Measurements from ENCODE around the gene SLC5A6. TPM values are rescaled to one million over a fixed set of nuclear protein-coding genes. Genes with fewer than 3 reads are reported as not detected.

Gene SLC5A6
- total and polyA plus RNA-seq, 2 of the 8 experiments (the other 6 are each of a cell fraction or from before 2014, with no cell fraction given), result 118 to 183 TPM

GRCh38 chr2:27203741-27204140 lies 8.3 kb downstream of the SLC5A6 start:
- no peak overlapping the region for H3K4me3 ChIP-seq (ENCODE audit: extremely low read depth in 1 of 4, insufficient read depth in 2 of 4, low read depth in 3 of 4, low read length in 4 of 4)
- DNase-seq (ENCODE audit: low read depth in 1 of 2, low spot score in 2 of 2), result no peak
- H3K4me1 ChIP-seq (replicated peaks in 1 of 4; ENCODE audit: control insufficient read depth in 3 of 4, insufficient read depth in 4 of 4, low read length in 3 of 4), result no peaks in the 10 kb centered on the region
- H3K79me1 ChIP-seq (ENCODE audit: low read depth, low read length), result no peaks in the 10 kb centered on the region
- no peak overlapping the region for H2BK5ac ChIP-seq (ENCODE audit: low read depth, low read length)
- no peak overlapping the region for H3K56ac ChIP-seq (replicated peaks; ENCODE audit: insufficient read length, low read depth, low read length)
- no peak overlapping the region for H3K9ac ChIP-seq (replicated peaks in 1 of 4; ENCODE audit: extremely low read depth in 1 of 4, low read depth in 3 of 4, low read length in 3 of 4)
- H4K5ac ChIP-seq (ENCODE audit: insufficient read length, low read depth, low read length), result no peak overlapping the region
- no peak overlapping the region for H2AFZ ChIP-seq (ENCODE audit: low read length)
- H3K4me2 ChIP-seq (ENCODE audit: insufficient read depth in 1 of 2, low read depth in 2 of 2, low read length in 2 of 2), result no peak overlapping the region
- 90% methylated on average over 9 of the region's 9 CpGs; no CpG with 5 or more reads in 1 of the 2 experiments for WGBS, 2 experiments (ENCODE audit: extremely low coverage in 1 of 2, insufficient coverage in 1 of 2, insufficient read length in 1 of 2, insufficient replicate concordance in 2 of 2, low coverage in 1 of 2, low lambda C conversion rate in 2 of 2, missing lambda C conversion rate in 1 of 2)
- ChIA-PET POLR2A (ENCODE audit: partially characterized antibody) (interaction anchor here (1.2 to 2.1 kb wide), 8 partner anchors 9 to 89 kb away, joined by 3 to 8 read pairs (median 6); partner anchors contain the start of gene CAD), CTCF (ENCODE audit: partially characterized antibody) (interaction anchor here (0.8 to 4.0 kb wide), 7 partner anchors 12 to 115 kb away, joined by 3 to 15 read pairs (median 6); partner anchors contain the start of gene PREB)
- no peak overlapping the region for H2BK12ac ChIP-seq (ENCODE audit: low read depth, low read length)
- H3K14ac ChIP-seq (ENCODE audit: insufficient read length), result no peak overlapping the region
- H3K36me3 ChIP-seq (ENCODE audit: control insufficient read depth in 2 of 4, insufficient read depth in 4 of 4, low read length in 3 of 4), result peaks cover 60 to 84% (median 80%) of the 10 kb centered on the region in 4 experiments
- H2BK20ac ChIP-seq (ENCODE audit: low read length), result no peak overlapping the region
- no peak overlapping the region for H3K23ac ChIP-seq (ENCODE audit: insufficient read length)
- no peaks in the 10 kb centered on the region for H3K9me3 ChIP-seq (ENCODE audit: insufficient read depth in 2 of 2, low read depth in 1 of 2, low read length in 1 of 2)
- no peaks in the 10 kb centered on the region for H3K79me2 ChIP-seq (ENCODE audit: control insufficient read depth in 1 of 2, insufficient read depth in 2 of 2, low read length in 2 of 2)
- no peak for TF ChIP-seq MAX (IDR thresholded peaks at IDR 0.05)
- no peak for TF ChIP-seq NANOG (IDR thresholded peaks at IDR 0.05; ENCODE audit: insufficient read depth, low read depth, low read length, poor library complexity, severe bottlenecking)
- TF ChIP-seq HDAC2 (IDR thresholded peaks at IDR 0.05; ENCODE audit: borderline replicate concordance in 1 of 2, low read depth in 2 of 2, low read length in 2 of 2), result no peak
- TF ChIP-seq POLR2AphosphoS5 (IDR thresholded peaks at IDR 0.05; ENCODE audit: low read depth, low read length), result no peak
- no peak for TF ChIP-seq ATF3 (IDR thresholded peaks at IDR 0.05; ENCODE audit: insufficient read depth, low read depth, low read length)
- no peak for TF ChIP-seq CBX5 (IDR thresholded peaks at IDR 0.05; ENCODE audit: low read depth, low read length)
- no peak for TF ChIP-seq CHD1 (IDR thresholded peaks at IDR 0.05; ENCODE audit: low read depth, low read length)
- no peak for TF ChIP-seq MAFK (IDR thresholded peaks at IDR 0.05; ENCODE audit: low read depth, low read length)
- TF ChIP-seq SUZ12 (IDR thresholded peaks at IDR 0.05; ENCODE audit: low read length), result no peak
- no peak overlapping the region for H3K4ac ChIP-seq (replicated peaks; ENCODE audit: insufficient read length, low read depth, low read length)
- no peaks in the 10 kb centered on the region for H3K23me2 ChIP-seq (ENCODE audit: low read depth, low read length)
- no peak overlapping the region for H3K27ac ChIP-seq (ENCODE audit: low read depth, low read length)
- no peak overlapping the region for H4K91ac ChIP-seq (replicated peaks; ENCODE audit: insufficient read length, low read length)
- FAIRE-seq, result no peak
- H2BK15ac ChIP-seq (ENCODE audit: low read length), result no peak overlapping the region
- peaks cover 0 to 19% of the 10 kb centered on the region in 2 experiments for H4K20me1 ChIP-seq (replicated peaks in 1 of 2; ENCODE audit: control insufficient read depth in 1 of 2, insufficient read depth in 2 of 2, low read length in 2 of 2)
- H4K8ac ChIP-seq (ENCODE audit: extremely low read depth, insufficient read depth, low read length), result no peak overlapping the region
- no peaks in the 10 kb centered on the region for H3K27me3 ChIP-seq (replicated peaks in 1 of 4; ENCODE audit: control insufficient read depth in 3 of 4, extremely low read depth in 1 of 4, insufficient read depth in 3 of 4, low read length in 3 of 4)
- H3K18ac ChIP-seq (ENCODE audit: extremely low read depth, low read length), result no peak overlapping the region
- no peak overlapping the region for H2BK120ac ChIP-seq (replicated peaks; ENCODE audit: low read depth, low read length)
- no peak overlapping the region for H2AK5ac ChIP-seq (ENCODE audit: low read depth, low read length)
